ENCODE measurements around the gene PPP1R12B.

Gene PPP1R12B

DNA sequence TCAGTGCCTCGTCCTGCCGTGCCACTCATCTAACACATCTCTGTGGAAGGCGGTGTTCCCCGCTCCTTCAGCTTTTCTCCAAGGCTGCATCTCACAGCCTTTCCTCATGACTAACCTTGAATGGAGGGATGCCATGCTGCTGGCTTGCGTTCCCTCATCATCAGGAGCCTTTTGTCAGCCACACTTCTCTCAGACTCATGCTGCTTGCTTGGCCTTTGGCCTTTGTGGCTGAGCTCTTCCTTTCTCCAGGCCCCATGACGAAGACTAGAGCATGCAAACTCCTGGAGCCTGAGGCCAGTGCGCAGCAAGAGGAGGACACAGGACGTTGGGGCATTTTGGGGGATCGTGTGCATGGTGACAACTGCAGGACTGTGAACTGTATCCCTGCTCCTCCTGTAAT is 291.0 kb downstream of the PPP1R12B start:
- no peak for DNase-seq

DNA sequence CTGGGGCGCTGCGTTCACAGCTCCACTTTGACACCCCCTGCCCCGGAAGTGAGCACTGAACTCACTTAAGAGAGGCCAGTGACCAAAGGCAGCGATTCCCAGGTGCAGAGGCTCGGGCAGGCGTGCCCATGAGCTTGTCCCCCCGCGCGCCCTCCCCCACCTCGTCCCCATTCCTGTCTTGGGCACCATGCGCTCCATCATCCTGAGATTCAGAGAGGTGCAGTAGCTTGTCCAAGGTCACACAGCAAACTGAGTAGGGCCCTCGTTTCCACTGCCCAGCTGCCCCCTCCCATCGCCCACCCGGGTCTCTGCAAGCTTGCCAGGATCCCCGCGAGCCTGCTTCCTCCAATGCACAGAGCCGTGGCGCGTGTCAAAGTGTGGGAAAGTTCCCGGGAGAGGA is 293.7 kb downstream of the PPP1R12B start:
- DNase-seq, result no peak

All from NCI-H1436 (cell line).